ENCODE data around the gene NUP50.
A peak's percentile ranks its signal among the peaks of the same experiment; 100 is the strongest.
"Not testable (repeated sequence)": the region's sequence is repeated elsewhere in the genome, so short reads cannot be mapped to it uniquely, and the experiment has no call there.

The NUP50 gene

DNA sequence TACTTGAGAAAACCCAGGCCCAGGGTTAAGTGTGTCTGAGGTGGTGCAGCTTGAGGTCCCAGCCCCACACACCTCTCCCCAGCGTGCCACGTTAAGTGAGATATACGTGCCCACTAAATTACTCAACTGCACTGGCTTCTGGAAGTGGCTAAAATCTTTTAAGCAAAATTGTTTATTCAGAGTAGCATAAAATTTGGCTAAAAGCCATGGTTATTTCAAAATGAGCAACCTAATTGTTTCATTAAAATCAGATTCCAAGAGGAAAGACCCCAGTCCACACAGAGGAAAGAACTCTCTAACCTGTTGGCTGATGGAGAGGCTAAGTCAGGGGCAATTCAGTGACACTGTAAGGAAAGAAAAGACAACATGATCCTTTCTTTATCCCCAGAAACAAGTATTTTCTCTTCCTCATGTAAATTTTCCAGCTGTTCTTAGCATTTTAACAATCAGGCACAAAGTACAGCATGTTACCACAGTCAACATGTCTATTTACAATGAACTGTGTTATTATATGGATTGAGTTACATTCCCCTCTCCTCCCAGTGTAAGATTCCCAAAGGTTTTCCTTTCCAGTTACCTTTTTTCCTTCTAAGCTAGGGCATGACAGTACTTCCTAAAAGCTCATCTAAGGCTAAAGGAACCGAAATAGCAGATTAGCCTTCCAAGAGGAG lies 26.6 kb downstream of the NUP50 start:
- no peaks in the 10 kb centered on the region for H3K9me3 ChIP-seq (ENCODE audit: control insufficient read depth, low read length)
- H3K4me1 ChIP-seq (ENCODE audit: control insufficient read depth, insufficient read depth, low read depth, low read length), result peaks cover 2% of the 10 kb centered on the region
- DNase-seq, result no peak
- H3K14ac ChIP-seq (ENCODE audit: low read length in 2 of 2), result no peak overlapping the region
- H2BK120ac ChIP-seq (ENCODE audit: low read depth, low read length), result no peak overlapping the region
- no peak overlapping the region for H2AK5ac ChIP-seq (ENCODE audit: low read length, severe bottlenecking)
- peaks cover 32 to 37% of the 10 kb centered on the region in 2 experiments for H3K36me3 ChIP-seq (ENCODE audit: control insufficient read depth in 1 of 2, insufficient read depth in 2 of 2, low read depth in 1 of 2, low read length in 2 of 2)
- H4K91ac ChIP-seq (ENCODE audit: low read length), result no peak overlapping the region
- no peak overlapping the region for H2AFZ ChIP-seq (ENCODE audit: low read depth, low read length)
- no peak overlapping the region for H3K4me2 ChIP-seq (ENCODE audit: low read length, poor library complexity, severe bottlenecking)
- no peak overlapping the region for H3K18ac ChIP-seq (ENCODE audit: low read depth in 1 of 2, low read length in 2 of 2)
- H3K4ac ChIP-seq (ENCODE audit: low read depth in 1 of 2, low read length in 2 of 2), result no peak overlapping the region
- no peak overlapping the region for H3K4me3 ChIP-seq (ENCODE audit: insufficient read depth in 1 of 2, low read depth in 1 of 2, low read length in 2 of 2)
- H3K79me1 ChIP-seq (replicated peaks; ENCODE audit: low read length, poor library complexity, severe bottlenecking), result peaks cover 6% of the 10 kb centered on the region
- no peak overlapping the region for H3K27ac ChIP-seq (ENCODE audit: low read length, poor library complexity, severe bottlenecking)
- no peak overlapping the region for H3K23ac ChIP-seq (ENCODE audit: low read length in 2 of 2)
- WGBS, result 100% methylated on average over 1 of the region's 4 CpGs
- H3K27me3 ChIP-seq (ENCODE audit: control insufficient read depth in 1 of 2, insufficient read depth in 1 of 2, low read length in 2 of 2), result no peaks in the 10 kb centered on the region
- no peak overlapping the region for H2BK5ac ChIP-seq (ENCODE audit: low read depth, low read length, poor library complexity, severe bottlenecking)
- no peak overlapping the region for H3K9ac ChIP-seq (ENCODE audit: low read length)
- H4K8ac ChIP-seq (ENCODE audit: low read length), result no peak overlapping the region
- H2BK15ac ChIP-seq (ENCODE audit: low read depth, poor library complexity, severe bottlenecking), result no peak overlapping the region
- H2BK12ac ChIP-seq (ENCODE audit: low read length in 2 of 2), result no peak overlapping the region

- H3K9me3 ChIP-seq (ENCODE audit: control insufficient read depth, low read length); H2BK15ac ChIP-seq (ENCODE audit: low read depth, poor library complexity, severe bottlenecking); H2AK5ac ChIP-seq (ENCODE audit: low read length, severe bottlenecking); H3K14ac ChIP-seq (ENCODE audit: low read length in 2 of 2); H3K27me3 ChIP-seq (ENCODE audit: control insufficient read depth in 1 of 2, insufficient read depth in 1 of 2, low read length in 2 of 2); H3K4ac ChIP-seq (ENCODE audit: low read depth in 1 of 2, low read length in 2 of 2); H2BK12ac ChIP-seq (ENCODE audit: low read length in 2 of 2); H3K23ac ChIP-seq (ENCODE audit: low read length in 2 of 2); H2AFZ ChIP-seq (ENCODE audit: low read depth, low read length); H2BK5ac ChIP-seq (ENCODE audit: low read depth, low read length, poor library complexity, severe bottlenecking); H3K27ac ChIP-seq (ENCODE audit: low read length, poor library complexity, severe bottlenecking); H3K18ac ChIP-seq (ENCODE audit: low read depth in 1 of 2, low read length in 2 of 2); H3K4me2 ChIP-seq (ENCODE audit: low read length, poor library complexity, severe bottlenecking); H4K8ac ChIP-seq (ENCODE audit: low read length); H4K91ac ChIP-seq (ENCODE audit: low read length); H3K9ac ChIP-seq (ENCODE audit: low read length); H2BK120ac ChIP-seq (ENCODE audit: low read depth, low read length); DNase-seq; H3K4me3 ChIP-seq (ENCODE audit: insufficient read depth in 1 of 2, low read depth in 1 of 2, low read length in 2 of 2); H3K4me1 ChIP-seq (ENCODE audit: control insufficient read depth, insufficient read depth, low read depth, low read length); H3K79me1 ChIP-seq (replicated peaks; ENCODE audit: low read length, poor library complexity, severe bottlenecking): not testable (repeated sequence)
- 94% methylated on average over 9 of the region's 9 CpGs for WGBS
- peaks cover 35 to 44% of the 10 kb centered on the region in 2 experiments for H3K36me3 ChIP-seq (ENCODE audit: control insufficient read depth in 1 of 2, insufficient read depth in 2 of 2, low read depth in 1 of 2, low read length in 2 of 2)
These were observed 28.0 kb downstream of the NUP50 start for GRCh38 chr22:45191746-45192145.

DNA sequence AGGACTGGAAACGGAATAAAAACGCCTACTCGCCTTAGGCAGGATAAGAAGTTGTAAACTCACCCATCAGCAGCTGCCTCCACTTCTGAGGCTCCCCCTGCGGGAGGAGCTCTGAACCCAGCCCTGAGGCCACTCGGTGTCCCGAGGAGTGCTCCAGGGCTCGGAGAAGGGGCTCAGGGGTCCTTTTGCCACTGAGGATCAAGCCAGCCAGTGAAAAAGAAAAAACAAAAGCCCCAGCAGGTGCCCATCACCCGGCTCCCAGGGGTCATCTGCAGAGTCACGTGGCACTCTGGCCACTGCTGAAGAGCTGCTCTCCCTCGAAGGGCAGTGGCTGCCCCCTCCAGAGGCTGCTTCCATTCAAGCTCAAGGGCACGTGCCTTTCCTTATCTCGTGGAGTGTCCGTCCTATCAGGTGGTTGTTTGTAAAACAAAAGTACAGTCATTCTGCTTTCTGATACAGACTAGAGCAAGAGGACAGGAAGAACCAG lies 29.0 kb downstream of the NUP50 start:
- Histone ChIP-seq H3K23ac (ENCODE audit: low read length in 2 of 2) (no peak overlapping the region), H2BK120ac (ENCODE audit: low read depth, low read length) (no peak overlapping the region), H3K27ac (ENCODE audit: low read length, poor library complexity, severe bottlenecking) (no peak overlapping the region), H3K79me1 (replicated peaks; ENCODE audit: low read length, poor library complexity, severe bottlenecking) (peaks cover 4% of the 10 kb centered on the region), H3K27me3 (ENCODE audit: control insufficient read depth in 1 of 2, insufficient read depth in 1 of 2, low read length in 2 of 2) (no peaks in the 10 kb centered on the region), H3K14ac (ENCODE audit: low read length in 2 of 2) (no peak overlapping the region), H3K4me3 (ENCODE audit: insufficient read depth in 1 of 2, low read depth in 1 of 2, low read length in 2 of 2) (no peak overlapping the region), H4K91ac (ENCODE audit: low read length) (no peak overlapping the region), H2BK5ac (ENCODE audit: low read depth, low read length, poor library complexity, severe bottlenecking) (no peak overlapping the region), H2AFZ (ENCODE audit: low read depth, low read length) (no peak overlapping the region), H3K36me3 (ENCODE audit: control insufficient read depth in 1 of 2, insufficient read depth in 2 of 2, low read depth in 1 of 2, low read length in 2 of 2) (peaks cover 43 to 54% of the 10 kb centered on the region in 2 experiments), H3K9me3 (ENCODE audit: control insufficient read depth, low read length) (no peaks in the 10 kb centered on the region), H3K18ac (ENCODE audit: low read depth in 1 of 2, low read length in 2 of 2) (no peak overlapping the region), H2AK5ac (ENCODE audit: low read length, severe bottlenecking) (no peak overlapping the region), H2BK12ac (ENCODE audit: low read length in 2 of 2) (peak overlapping the region in 1 of 2 experiments; percentile 84), H3K4me2 (ENCODE audit: low read length, poor library complexity, severe bottlenecking) (no peak overlapping the region), H3K4me1 (ENCODE audit: control insufficient read depth, insufficient read depth, low read depth, low read length) (peaks cover 2% of the 10 kb centered on the region), H2BK15ac (ENCODE audit: low read depth, poor library complexity, severe bottlenecking) (no peak overlapping the region), H3K9ac (ENCODE audit: low read length) (no peak overlapping the region), H4K8ac (ENCODE audit: low read length) (no peak overlapping the region), H3K4ac (ENCODE audit: low read depth in 1 of 2, low read length in 2 of 2) (no peak overlapping the region)
- 30% methylated on average over 13 of the region's 13 CpGs for WGBS
- no peak for DNase-seq

GRCh38 chr22:45194686-45195085 lies 31.0 kb downstream of the NUP50 start:
- no peak overlapping the region for H3K27ac ChIP-seq (ENCODE audit: low read length, poor library complexity, severe bottlenecking)
- no peak overlapping the region for H4K8ac ChIP-seq (ENCODE audit: low read length)
- H4K91ac ChIP-seq (ENCODE audit: low read length), result no peak overlapping the region
- no peak overlapping the region for H2BK120ac ChIP-seq (ENCODE audit: low read depth, low read length)
- no peak overlapping the region for H3K18ac ChIP-seq (ENCODE audit: low read depth in 1 of 2, low read length in 2 of 2)
- H3K4me3 ChIP-seq (ENCODE audit: insufficient read depth in 1 of 2, low read depth in 1 of 2, low read length in 2 of 2), result no peak overlapping the region
- peaks cover 4% of the 10 kb centered on the region for H3K4me1 ChIP-seq (ENCODE audit: control insufficient read depth, insufficient read depth, low read depth, low read length)
- no peak overlapping the region for H2AK5ac ChIP-seq (ENCODE audit: low read length, severe bottlenecking)
- H3K36me3 ChIP-seq (ENCODE audit: control insufficient read depth in 1 of 2, insufficient read depth in 2 of 2, low read depth in 1 of 2, low read length in 2 of 2), result peaks cover 48 to 59% of the 10 kb centered on the region in 2 experiments
- H3K79me1 ChIP-seq (replicated peaks; ENCODE audit: low read length, poor library complexity, severe bottlenecking), result peaks cover 6% of the 10 kb centered on the region
- no peak overlapping the region for H3K9ac ChIP-seq (ENCODE audit: low read length)
- no peak overlapping the region for H2AFZ ChIP-seq (ENCODE audit: low read depth, low read length)
- H3K14ac ChIP-seq (ENCODE audit: low read length in 2 of 2), result no peak overlapping the region
- no peak overlapping the region for H3K23ac ChIP-seq (ENCODE audit: low read length in 2 of 2)
- no peak overlapping the region for H2BK5ac ChIP-seq (ENCODE audit: low read depth, low read length, poor library complexity, severe bottlenecking)
- no peak overlapping the region for H3K4me2 ChIP-seq (ENCODE audit: low read length, poor library complexity, severe bottlenecking)
- no peak overlapping the region for H2BK12ac ChIP-seq (ENCODE audit: low read length in 2 of 2)
- no peaks in the 10 kb centered on the region for H3K27me3 ChIP-seq (ENCODE audit: control insufficient read depth in 1 of 2, insufficient read depth in 1 of 2, low read length in 2 of 2)
- no peaks in the 10 kb centered on the region for H3K9me3 ChIP-seq (ENCODE audit: control insufficient read depth, low read length)
- 92% methylated on average over 17 of the region's 17 CpGs for WGBS
- no peak overlapping the region for H3K4ac ChIP-seq (ENCODE audit: low read depth in 1 of 2, low read length in 2 of 2)
- DNase-seq, result no peak
- H2BK15ac ChIP-seq (ENCODE audit: low read depth, poor library complexity, severe bottlenecking), result no peak overlapping the region

All from mesenchymal stem cell (in vitro differentiated cells and primary cell).